ENCODE data around the gene NAPEPLD. TPM values are rescaled to one million over a fixed set of nuclear protein-coding genes. Genes with fewer than 3 reads are reported as not detected.

Gene NAPEPLD
- total and polyA plus RNA-seq, 2 of the 8 experiments (the other 6 are each of a cell fraction or from before 2014, with no cell fraction given) = 4.2 to 9.9 TPM

DNA sequence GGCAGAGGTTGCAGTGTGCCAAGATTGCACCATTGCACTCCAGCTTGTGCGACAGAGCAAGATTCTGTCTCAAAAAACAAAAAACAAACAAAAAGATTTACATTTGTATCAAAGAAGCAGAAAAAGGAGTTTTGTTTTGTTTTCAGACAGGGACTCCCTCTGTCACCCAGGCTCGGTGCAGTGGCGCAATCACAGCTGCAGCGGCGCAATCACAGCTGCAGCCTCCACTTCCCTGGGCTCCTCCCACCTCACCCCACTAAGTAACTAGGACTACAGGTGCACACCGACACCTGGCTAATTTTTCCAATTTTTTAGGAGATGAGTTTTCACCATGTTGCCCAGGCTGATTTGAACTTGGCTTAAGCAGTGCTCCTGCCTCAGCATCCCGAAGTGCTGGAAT, 72.1 kb downstream of the NAPEPLD start:
- no peak overlapping the region for H2BK120ac ChIP-seq (replicated peaks; ENCODE audit: low read depth, low read length)
- no peaks in the 10 kb centered on the region; a peak in 1 of 8 replicates for H3K36me3 ChIP-seq (ENCODE audit: control insufficient read depth in 2 of 4, insufficient read depth in 4 of 4, low read length in 3 of 4)
- H2BK20ac ChIP-seq (ENCODE audit: low read length) = no peak overlapping the region
- H3K23me2 ChIP-seq (ENCODE audit: low read depth, low read length) = peaks cover 10% of the 10 kb centered on the region
- no peak overlapping the region for H2BK12ac ChIP-seq (ENCODE audit: low read depth, low read length)
- no peak overlapping the region for H2BK5ac ChIP-seq (ENCODE audit: low read depth, low read length)
- no peaks in the 10 kb centered on the region for H3K27me3 ChIP-seq (replicated peaks in 1 of 4; ENCODE audit: control insufficient read depth in 3 of 4, extremely low read depth in 1 of 4, insufficient read depth in 3 of 4, low read length in 3 of 4)
- no peak overlapping the region; a peak in 1 of 4 replicates for H3K4me2 ChIP-seq (ENCODE audit: insufficient read depth in 1 of 2, low read depth in 2 of 2, low read length in 2 of 2)
- no peak overlapping the region for H3K14ac ChIP-seq (ENCODE audit: insufficient read length)
- DNase-seq (ENCODE audit: low read depth in 1 of 2, low spot score in 2 of 2) (no peak), FAIRE-seq (no peak)
- no peaks in the 10 kb centered on the region for H3K9me3 ChIP-seq (ENCODE audit: insufficient read depth in 2 of 2, low read depth in 1 of 2, low read length in 1 of 2)
- ChIA-PET CTCF (ENCODE audit: partially characterized antibody) (interaction anchor here (0.9 kb wide), 1 partner anchor 15 kb away, joined by 4 read pairs; no protein-coding TSS in a partner anchor), POLR2A (ENCODE audit: partially characterized antibody) (interaction anchor here (1.1 to 1.8 kb wide), 2 partner anchors 14 to 69 kb away, joined by 3 to 5 read pairs; no protein-coding TSS in a partner anchor)
- H3K9ac ChIP-seq (replicated peaks in 1 of 4; ENCODE audit: extremely low read depth in 1 of 4, low read depth in 3 of 4, low read length in 3 of 4) = no peak overlapping the region
- peaks cover 0 to 3% (median 0%) of the 10 kb centered on the region in 4 experiments; a peak in 2 of 7 replicates for H3K4me1 ChIP-seq (replicated peaks in 1 of 4; ENCODE audit: control insufficient read depth in 3 of 4, insufficient read depth in 4 of 4, low read length in 3 of 4)
- H2AFZ ChIP-seq (ENCODE audit: low read length) = no peak overlapping the region
- no peak overlapping the region for H3K56ac ChIP-seq (replicated peaks; ENCODE audit: insufficient read length, low read depth, low read length)
- no peak overlapping the region for H4K5ac ChIP-seq (ENCODE audit: insufficient read length, low read depth, low read length)
- H3K4me3 ChIP-seq (ENCODE audit: extremely low read depth in 1 of 4, insufficient read depth in 2 of 4, low read depth in 3 of 4, low read length in 4 of 4) = no peak overlapping the region
- no peak overlapping the region for H3K23ac ChIP-seq (ENCODE audit: insufficient read length)
- H4K8ac ChIP-seq (ENCODE audit: extremely low read depth, insufficient read depth, low read length) = no peak overlapping the region
- no peaks in the 10 kb centered on the region; the same call in 1 of the 2 replicates for H3K79me1 ChIP-seq (ENCODE audit: low read depth, low read length)
- no peak overlapping the region for H4K91ac ChIP-seq (replicated peaks; ENCODE audit: insufficient read length, low read length)
- H3K27ac ChIP-seq (ENCODE audit: low read depth, low read length) = no peak overlapping the region
- 89% methylated on average over 7 of the region's 7 CpGs; no CpG with 5 or more reads in 1 of the 2 experiments for WGBS, 2 experiments (ENCODE audit: extremely low coverage in 1 of 2, insufficient coverage in 1 of 2, insufficient read length in 1 of 2, insufficient replicate concordance in 2 of 2, low coverage in 1 of 2, low lambda C conversion rate in 2 of 2, missing lambda C conversion rate in 1 of 2)
- H2AK5ac ChIP-seq (ENCODE audit: low read depth, low read length) = no peak overlapping the region
- H2BK15ac ChIP-seq (ENCODE audit: low read length) = no peak overlapping the region
- no peak overlapping the region for H3K18ac ChIP-seq (ENCODE audit: extremely low read depth, low read length)
- H3K4ac ChIP-seq (replicated peaks; ENCODE audit: insufficient read length, low read depth, low read length) = no peak overlapping the region
- H3K79me2 ChIP-seq (ENCODE audit: control insufficient read depth in 1 of 2, insufficient read depth in 2 of 2, low read length in 2 of 2) = peaks cover 0 to 39% of the 10 kb centered on the region in 2 experiments; a peak in 2 of 4 replicates
- no peaks in the 10 kb centered on the region for H4K20me1 ChIP-seq (replicated peaks in 1 of 2; ENCODE audit: control insufficient read depth in 1 of 2, insufficient read depth in 2 of 2, low read length in 2 of 2)
- TF ChIP-seq SIX5 (IDR thresholded peaks at IDR 0.05; ENCODE audit: low read depth, low read length) (no peak), CTBP2 (IDR thresholded peaks at IDR 0.05; ENCODE audit: borderline replicate concordance, insufficient read depth, insufficient read length, low read length) (no peak), TEAD4 (IDR thresholded peaks at IDR 0.05; ENCODE audit: low read depth, low read length) (no peak), EP300 (IDR thresholded peaks at IDR 0.05; ENCODE audit: borderline replicate concordance in 1 of 2, low read depth in 2 of 2, low read length in 2 of 2) (no peak), JUND (IDR thresholded peaks at IDR 0.05; ENCODE audit: low read length) (no peak), RAD21 (IDR thresholded peaks at IDR 0.05 in 1 of 2, conservative IDR thresholded peaks at IDR 0.05 in 1 of 2; ENCODE audit: low read depth in 2 of 2, low read length in 2 of 2) (no peak), TBP (IDR thresholded peaks at IDR 0.05; ENCODE audit: low read depth, low read length) (no peak)
- TF ChIP-seq, protein P1, sequence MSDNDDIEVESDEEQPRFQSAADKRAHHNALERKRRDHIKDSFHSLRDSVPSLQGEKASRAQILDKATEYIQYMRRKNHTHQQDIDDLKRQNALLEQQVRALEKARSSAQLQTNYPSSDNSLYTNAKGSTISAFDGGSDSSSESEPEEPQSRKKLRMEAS (IDR thresholded peaks at IDR 0.05) = no peak
- TF ChIP-seq, protein P2, sequence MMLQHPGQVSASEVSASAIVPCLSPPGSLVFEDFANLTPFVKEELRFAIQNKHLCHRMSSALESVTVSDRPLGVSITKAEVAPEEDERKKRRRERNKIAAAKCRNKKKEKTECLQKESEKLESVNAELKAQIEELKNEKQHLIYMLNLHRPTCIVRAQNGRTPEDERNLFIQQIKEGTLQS (IDR thresholded peaks at IDR 0.05; ENCODE audit: insufficient read depth, low read depth, low read length) = no peak
- TF ChIP-seq, protein P3, sequence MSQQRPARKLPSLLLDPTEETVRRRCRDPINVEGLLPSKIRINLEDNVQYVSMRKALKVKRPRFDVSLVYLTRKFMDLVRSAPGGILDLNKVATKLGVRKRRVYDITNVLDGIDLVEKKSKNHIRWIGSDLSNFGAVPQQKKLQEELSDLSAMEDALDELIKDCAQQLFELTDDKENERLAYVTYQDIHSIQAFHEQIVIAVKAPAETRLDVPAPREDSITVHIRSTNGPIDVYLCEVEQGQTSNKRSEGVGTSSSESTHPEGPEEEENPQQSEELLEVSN (IDR thresholded peaks at IDR 0.05) = no peak

Data from H1 (cell line).